K562 (cell line): ENCODE results near the gene VARS1. TPM values are rescaled to one million over a fixed set of nuclear protein-coding genes. Genes with fewer than 3 reads are reported as not detected.

Source experiments
- C11orf30 ChIP-seq: fragments of 450-650 bp; IDR thresholded peaks from 2 replicates; pipeline ENCODE4 v1.6.1; 2016; ENCODE audit warnings: low read depth, mild to moderate bottlenecking
- CBX8 ChIP-seq: fragments of 200-600 bp; sonication (generic); IDR thresholded peaks from 2 replicates; pipeline ENCODE4 v1.6.1; 2012; ENCODE audit warnings: borderline replicate concordance, mixed run types, low read depth, mild to moderate bottlenecking, moderate library complexity, mixed read lengths, low read length, control low read depth, inconsistent platforms; ENCODE audit not compliant: poor library complexity, severe bottlenecking; ENCODE audit errors: extremely low read depth
- MCM2 ChIP-seq: fragments of 450-650 bp; IDR thresholded peaks from 2 replicates; pipeline ENCODE4 v1.6.1; 2017; ENCODE audit warnings: low read depth, mild to moderate bottlenecking
- MIER1 ChIP-seq: fragments of 450-650 bp; IDR thresholded peaks from 2 replicates; pipeline ENCODE4 v1.6.1; 2016; ENCODE audit warnings: antibody characterized with exemption, mild to moderate bottlenecking, low read depth
- MTA3 ChIP-seq: fragments of 450-650 bp; formaldehyde crosslinking; IDR thresholded peaks from 2 replicates; pipeline ENCODE4 v1.6.1; 2017; ENCODE audit warnings: mild to moderate bottlenecking, borderline replicate concordance
- NBN ChIP-seq: fragments of 450-650 bp; IDR thresholded peaks from 2 replicates; pipeline ENCODE4 v1.6.1; 2016; ENCODE audit warnings: low read depth, mild to moderate bottlenecking
- NFRKB ChIP-seq: fragments of 450-650 bp; IDR thresholded peaks from 2 replicates; pipeline ENCODE4 v1.6.1; 2016; ENCODE audit warnings: low read depth
- RBM22 ChIP-seq: fragments of 200-400 bp; formaldehyde crosslinking; IDR thresholded peaks from 2 replicates; pipeline ENCODE4 v1.6.1; 2018; ENCODE audit warnings: low read length, low read depth; ENCODE audit not compliant: poor library complexity, severe bottlenecking
- SMARCE1 ChIP-seq: fragments of 450-650 bp; IDR thresholded peaks from 2 replicates; pipeline ENCODE4 v1.7.1; 2016; ENCODE audit warnings: mild to moderate bottlenecking
- THRA ChIP-seq: fragments of 450-650 bp; IDR thresholded peaks from 2 replicates; pipeline ENCODE4 v1.6.1; 2017; ENCODE audit warnings: mild to moderate bottlenecking, moderate library complexity
- U2AF2 ChIP-seq: fragments of 200-400 bp; formaldehyde crosslinking; optimal IDR thresholded peaks from 2 replicates; pipeline ENCODE3; 2017; ENCODE audit warnings: low read depth, mild to moderate bottlenecking, low read length
- ZNF699 ChIP-seq: fragments of 250-450 bp; sonication (Bioruptor Pico); IDR thresholded peaks from 2 replicates; pipeline ENCODE4 v1.8.0; 2021; ENCODE audit warnings: mild to moderate bottlenecking, moderate library complexity; ENCODE audit not compliant: insufficient replicate concordance
- polyA plus RNA-seq, 8 experiments: library from polyadenylated mRNA; depleted of rRNA in 4 of 8; stranded (reverse) in 5 of 8; unstranded in 3 of 8; fragments of >200 nt; fragmentation: Nextera tagmentation in 2 of 8; fragmentation: Illumina TruSeq in 1 of 8; extraction: Ambion mirVana in 2 of 8; extraction: Trizol in 1 of 8; gene quantifications; 2 replicates each; pipeline versions ENCODE4 v1.2.1 to v1.2.3, GENCODE V29; 2011 to 2014; ENCODE audit warnings: inconsistent platforms in 1 of 8, missing spikeins in 1 of 8
- total RNA-seq, 7 experiments: library from RNA; depleted of rRNA in 6 of 7; stranded (reverse); fragments of >200 nt in 6 of 7; fragmentation: Illumina TruSeq in 2 of 7; extraction: Trizol in 2 of 7; gene quantifications; 2 replicates each; pipeline versions ENCODE4 v1.2.1 to v1.2.3, GENCODE V29; 2011 to 2021; ENCODE audit warnings: low replicate concordance in 1 of 7
- TF ChIP-seq, protein P1 (sequence below): fragments of 450-650 bp; formaldehyde crosslinking; IDR thresholded peaks from 2 replicates; pipeline ENCODE4 v1.4.0; 2022; ENCODE audit warnings: missing genetic modification characterization
- TF ChIP-seq, protein P2 (sequence below), 2 experiments: fragments of 450-650 bp in 1 of 2; sonication (generic) in 1 of 2; formaldehyde crosslinking in 1 of 2; IDR thresholded peaks; 2 replicates each; pipeline versions ENCODE4 v1.7.1 to v1.9.0; 2016 to 2022; ENCODE audit warnings: inconsistent platforms in 1 of 2, mild to moderate bottlenecking in 1 of 2, missing genetic modification reagents in 1 of 2

The VARS1 gene
- total and polyA plus RNA-seq, 9 of the 15 experiments (the other 6 are each of a cell fraction or from before 2014, with no cell fraction given) = 2.9 to 488 (median 130) TPM

GRCh38 chr6:31815025-31815838, 19.7 kb upstream of the VARS1 start, which contains the start of the genes HSPA1A and HSPA1L (continued):
- TF ChIP-seq THRA (no peak), RBM22 (peak; percentile 87), SMARCE1 (peak; percentile 46; the same call in 1 of the 2 replicates), U2AF2 (no peak), MIER1 (0 out of 2 replicates have a peak, but pooled peaks have one; percentile 64), MTA3 (peak; percentile 100), MCM2 (no peak), NFRKB (no peak), C11orf30 (no peak), NBN (no peak), CBX8 (no peak), ZNF699 (CRISPR knock-in tag) (no peak)
- TF ChIP-seq, protein P1, sequence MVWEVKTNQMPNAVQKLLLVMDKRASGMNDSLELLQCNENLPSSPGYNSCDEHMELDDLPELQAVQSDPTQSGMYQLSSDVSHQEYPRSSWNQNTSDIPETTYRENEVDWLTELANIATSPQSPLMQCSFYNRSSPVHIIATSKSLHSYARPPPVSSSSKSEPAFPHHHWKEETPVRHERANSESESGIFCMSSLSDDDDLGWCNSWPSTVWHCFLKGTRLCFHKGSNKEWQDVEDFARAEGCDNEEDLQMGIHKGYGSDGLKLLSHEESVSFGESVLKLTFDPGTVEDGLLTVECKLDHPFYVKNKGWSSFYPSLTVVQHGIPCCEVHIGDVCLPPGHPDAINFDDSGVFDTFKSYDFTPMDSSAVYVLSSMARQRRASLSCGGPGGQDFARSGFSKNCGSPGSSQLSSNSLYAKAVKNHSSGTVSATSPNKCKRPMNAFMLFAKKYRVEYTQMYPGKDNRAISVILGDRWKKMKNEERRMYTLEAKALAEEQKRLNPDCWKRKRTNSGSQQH (CRISPR knock-in tag) = peak; percentile 93
- TF ChIP-seq, protein P2, sequence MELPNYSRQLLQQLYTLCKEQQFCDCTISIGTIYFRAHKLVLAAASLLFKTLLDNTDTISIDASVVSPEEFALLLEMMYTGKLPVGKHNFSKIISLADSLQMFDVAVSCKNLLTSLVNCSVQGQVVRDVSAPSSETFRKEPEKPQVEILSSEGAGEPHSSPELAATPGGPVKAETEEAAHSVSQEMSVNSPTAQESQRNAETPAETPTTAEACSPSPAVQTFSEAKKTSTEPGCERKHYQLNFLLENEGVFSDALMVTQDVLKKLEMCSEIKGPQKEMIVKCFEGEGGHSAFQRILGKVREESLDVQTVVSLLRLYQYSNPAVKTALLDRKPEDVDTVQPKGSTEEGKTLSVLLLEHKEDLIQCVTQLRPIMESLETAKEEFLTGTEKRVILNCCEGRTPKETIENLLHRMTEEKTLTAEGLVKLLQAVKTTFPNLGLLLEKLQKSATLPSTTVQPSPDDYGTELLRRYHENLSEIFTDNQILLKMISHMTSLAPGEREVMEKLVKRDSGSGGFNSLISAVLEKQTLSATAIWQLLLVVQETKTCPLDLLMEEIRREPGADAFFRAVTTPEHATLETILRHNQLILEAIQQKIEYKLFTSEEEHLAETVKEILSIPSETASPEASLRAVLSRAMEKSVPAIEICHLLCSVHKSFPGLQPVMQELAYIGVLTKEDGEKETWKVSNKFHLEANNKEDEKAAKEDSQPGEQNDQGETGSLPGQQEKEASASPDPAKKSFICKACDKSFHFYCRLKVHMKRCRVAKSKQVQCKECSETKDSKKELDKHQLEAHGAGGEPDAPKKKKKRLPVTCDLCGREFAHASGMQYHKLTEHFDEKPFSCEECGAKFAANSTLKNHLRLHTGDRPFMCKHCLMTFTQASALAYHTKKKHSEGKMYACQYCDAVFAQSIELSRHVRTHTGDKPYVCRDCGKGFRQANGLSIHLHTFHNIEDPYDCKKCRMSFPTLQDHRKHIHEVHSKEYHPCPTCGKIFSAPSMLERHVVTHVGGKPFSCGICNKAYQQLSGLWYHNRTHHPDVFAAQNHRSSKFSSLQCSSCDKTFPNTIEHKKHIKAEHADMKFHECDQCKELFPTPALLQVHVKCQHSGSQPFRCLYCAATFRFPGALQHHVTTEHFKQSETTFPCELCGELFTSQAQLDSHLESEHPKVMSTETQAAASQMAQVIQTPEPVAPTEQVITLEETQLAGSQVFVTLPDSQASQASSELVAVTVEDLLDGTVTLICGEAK (IDR thresholded peaks at IDR 0.05) = peak; percentile 79
- TF ChIP-seq, protein P2 (CRISPR knock-in tag; IDR thresholded peaks at IDR 0.05) = no peak
